Transverse colon (tissue), 4 donors: ENCODE data around the gene ECM1. TPM values are rescaled to one million over a fixed set of nuclear protein-coding genes. Genes with fewer than 3 reads are reported as not detected.
A peak's percentile ranks its signal among the peaks of the same experiment; 100 is the strongest.

Experiments
- DNase-seq: peaks from one replicate; pipeline ENCODE4 v3.0.0-alpha.2; 2019
- H3K27ac ChIP-seq, 4 donors: fragments of 200-600 bp; sonication (generic); 2 replicates each; pipeline ENCODE4 v1.5.1; 2016 to 2018; ENCODE audit warnings: inconsistent platforms in 4 of 4
- H3K27me3 ChIP-seq: fragments of 200-600 bp; sonication (generic); 2 replicates; pipeline ENCODE4 v1.5.1; 2017; ENCODE audit warnings: inconsistent platforms
- H3K36me3 ChIP-seq, 4 donors: fragments of 200-600 bp; sonication (generic); 2 replicates each; pipeline ENCODE4 v1.5.1; 2017 to 2019; ENCODE audit warnings: inconsistent platforms in 4 of 4
- H3K4me1 ChIP-seq, 4 donors: fragments of 200-600 bp; sonication (generic); 2 replicates each; pipeline ENCODE4 v1.5.1; 2017 to 2020; ENCODE audit warnings: inconsistent platforms in 4 of 4
- H3K4me3 ChIP-seq, 4 donors: fragments of 200-600 bp; sonication (generic); 1 replicate in 1 of 4; 2 replicates in 3 of 4; pipeline versions ENCODE4 v1.5.1 to v1.6.1; 2017 to 2019; ENCODE audit warnings: inconsistent platforms in 4 of 4
- H3K9me3 ChIP-seq, 2 donors: fragments of 200-600 bp; sonication (generic); 2 replicates each; pipeline ENCODE4 v1.5.1; 2017 to 2019; ENCODE audit warnings: inconsistent platforms in 2 of 2
- CTCF ChIP-seq, 5 experiments: fragments of 200-600 bp in 3 of 5; fragments of 450-650 bp in 2 of 5; sonication (generic) in 3 of 5; IDR thresholded peaks; 1 replicate in 2 of 5; 2 replicates in 3 of 5; pipeline ENCODE4 v1.5.1; 2016 to 2017; ENCODE audit warnings: antibody characterized with exemption in 5 of 5, inconsistent platforms in 3 of 5, mild to moderate bottlenecking in 2 of 5, moderate library complexity in 1 of 5
- EP300 ChIP-seq: sonication (generic); formaldehyde crosslinking; IDR thresholded peaks from one replicate; pipeline ENCODE4 v1.6.1; 2017; ENCODE audit warnings: antibody characterized with exemption, low read depth
- POLR2A ChIP-seq: fragments of 450-650 bp; IDR thresholded peaks from one replicate; pipeline ENCODE4 v1.6.1; 2016; ENCODE audit warnings: antibody characterized with exemption, mild to moderate bottlenecking, moderate library complexity
- POLR2AphosphoS5 ChIP-seq, 3 donors: sonication (generic); formaldehyde crosslinking; IDR thresholded peaks; one replicate each; pipeline ENCODE4 v1.6.1; 2016; ENCODE audit warnings: antibody characterized with exemption in 3 of 3
- WGBS, 2 donors: methylation state at CpG; one replicate each; pipeline ENCODE4 v1.1.5; 2018; ENCODE audit warnings: low coverage in 1 of 2; 5-methylcytosine and 5-hydroxymethylcytosine counted together
- in situ Hi-C, 4 donors: fragments of 200-750 bp; cut with MboI; loops; one replicate each; pipeline versions ENCODE4 v1.15.0 to v1.15.1; 2017; ENCODE audit warnings: low sequenced_read_pairs in 3 of 4, low pct_ligation_motif_present in 1 of 4, low pct_unique_long_range_greater_than_20kb in 1 of 4
- intact Hi-C: fragments of 100-400 bp; cut with DNase I; formaldehyde crosslinking; loops from one replicate; pipeline ENCODE4 v1.15.1; 2023; ENCODE audit warnings: low total_unique reads
- total RNA-seq, 4 donors: library from RNA; depleted of rRNA; stranded (reverse); fragments of >200 nt; gene quantifications; one replicate each; pipeline ENCODE4 v1.1.0, GENCODE V29; 2016

Gene ECM1
- total RNA-seq, 4 donors from 2014 or later, result 1.5 to 5.4 (median 3.3) TPM

DNA sequence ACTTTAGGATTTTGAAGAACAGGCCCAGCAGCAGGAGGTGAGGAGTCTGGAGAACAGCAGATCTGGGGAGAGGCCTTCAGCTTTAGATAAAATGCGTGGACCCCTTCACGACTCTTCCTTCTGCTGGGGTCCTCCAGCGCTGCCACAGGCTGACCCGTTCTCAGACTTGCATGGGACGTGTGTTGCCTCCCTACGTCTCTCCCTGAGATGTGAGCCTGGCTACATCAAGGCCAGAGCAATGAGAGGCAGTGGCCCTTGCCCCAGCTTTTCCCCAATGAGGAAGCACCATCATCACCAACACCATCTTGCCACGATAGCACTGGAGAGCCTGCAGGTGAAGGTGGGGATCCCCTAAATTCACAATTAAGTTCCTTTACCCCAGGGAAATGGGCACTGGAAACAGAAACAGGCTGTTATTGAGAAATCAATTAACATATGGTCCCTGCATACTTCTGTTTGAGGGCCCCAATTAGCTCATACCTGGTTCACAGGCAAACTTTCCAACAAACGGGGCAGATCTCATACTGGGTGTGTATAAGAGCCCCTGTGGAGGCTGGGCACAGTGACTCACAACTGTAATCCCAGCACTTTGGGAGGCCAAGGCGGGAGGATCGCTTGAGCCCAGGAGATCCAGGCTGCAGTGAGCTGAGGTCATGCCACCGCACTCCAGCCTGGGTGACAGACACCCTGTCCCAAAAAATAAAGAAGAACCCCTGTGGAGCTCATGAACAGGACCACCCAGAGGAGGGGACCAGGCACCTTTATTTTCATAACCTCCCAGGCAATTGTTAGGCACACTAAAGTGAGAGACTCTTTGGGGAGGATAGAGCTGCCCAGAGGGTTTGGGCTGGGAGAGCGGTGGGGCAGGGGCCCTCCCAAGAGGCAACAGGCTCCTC, 29.2 kb downstream of the ECM1 start:
- no peak overlapping the region for H3K4me3 ChIP-seq
- no peaks in the 10 kb centered on the region for H3K36me3 ChIP-seq
- intact Hi-C loops (loop anchor here (10.0 kb wide), 1 partner anchor 52 kb away; the partner anchor contains the start of gene TARS2), in situ Hi-C loops (loop anchor here in 3 of 4 donors (10.0 kb wide), 2 partner anchors 52 to 72 kb away; partner anchors contain the start of gene TARS2 (in 1 of the 3))
- TF ChIP-seq POLR2A (no peak), EP300 (no peak), CTCF (IDR thresholded peaks at IDR 0.05) (no peak), POLR2AphosphoS5 (IDR thresholded peaks at IDR 0.05) (no peak)
- no peaks in the 10 kb centered on the region for H3K27me3 ChIP-seq
- WGBS, 2 donors, result 89% methylated on average over 12 of the region's 12 CpGs; no CpG with 5 or more reads in 1 of the 2 donors
- no peak for DNase-seq
- H3K4me1 ChIP-seq, result peaks cover 0 to 32% (median 14%) of the 10 kb centered on the region in 4 donors
- peak overlapping the region in 2 of 4 donors; percentile 66 to 67 for H3K27ac ChIP-seq
- no peaks in the 10 kb centered on the region for H3K9me3 ChIP-seq

GRCh38 chr1:150537732-150538684, 30.1 kb downstream of the ECM1 start:
- Histone ChIP-seq H3K27me3 (no peaks in the 10 kb centered on the region), H3K4me1 (peaks cover 0 to 23% (median 6%) of the 10 kb centered on the region in 4 donors), H3K4me3 (no peak overlapping the region), H3K36me3 (no peaks in the 10 kb centered on the region), H3K27ac (peak overlapping the region in 2 of 4 donors; percentile 66 to 67), H3K9me3 (no peaks in the 10 kb centered on the region)
- DNase-seq, result no peak
- in situ Hi-C loops, result loop anchor here in 3 of 4 donors (10.0 kb wide), 2 partner anchors 53 to 73 kb away; partner anchors contain the start of gene TARS2 (in 1 of the 3)
- intact Hi-C loops, result loop anchor here (10.0 kb wide), 1 partner anchor 53 kb away; the partner anchor contains the start of gene TARS2
- WGBS, 2 donors, result 84 to 100% methylated on average over 1 to 17 of the region's 17 CpGs
- no peak for TF ChIP-seq POLR2A

GRCh38 chr1:150543500-150544143, 35.7 kb downstream of the ECM1 start:
- H3K4me3 ChIP-seq, result no peak overlapping the region
- no peaks in the 10 kb centered on the region for H3K9me3 ChIP-seq
- peak overlapping the region; percentile 12 to 55 (median 36) for H3K27ac ChIP-seq
- in situ Hi-C loops, result no loop called here
- intact Hi-C loops, result no loop called here
- DNase-seq, result peak; percentile 43
- H3K4me1 ChIP-seq, result peaks cover 0 to 9% (median 8%) of the 10 kb centered on the region in 4 donors
- H3K36me3 ChIP-seq, result no peaks in the 10 kb centered on the region
- TF ChIP-seq POLR2A, result no peak
- no peak for TF ChIP-seq CTCF (IDR thresholded peaks at IDR 0.05)
- TF ChIP-seq POLR2AphosphoS5 (IDR thresholded peaks at IDR 0.05), result peak in 1 of 3 donors; percentile 46
- TF ChIP-seq EP300, result no peak
- H3K27me3 ChIP-seq, result no peaks in the 10 kb centered on the region
- WGBS, 2 donors, result 70 to 82% methylated on average over 11 to 13 of the region's 13 CpGs

DNA sequence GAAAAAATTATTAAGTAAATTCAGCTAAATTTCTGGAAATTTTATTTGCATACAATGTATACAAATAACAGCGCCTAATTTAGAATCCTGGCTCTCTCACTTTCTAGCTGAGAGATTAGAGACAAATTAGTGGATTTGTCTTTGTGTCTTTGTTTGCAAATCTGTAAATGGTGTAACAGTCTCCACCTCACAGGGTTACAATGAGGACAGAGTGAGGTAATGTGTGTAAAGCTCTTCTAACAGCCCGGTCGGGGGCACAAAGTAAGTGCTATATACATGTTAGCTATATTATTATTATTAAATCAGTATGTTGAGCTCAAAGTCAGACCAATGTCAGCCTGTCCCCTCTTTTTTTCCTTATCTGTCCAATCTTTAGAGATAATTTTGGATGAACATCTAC, 36.3 kb downstream of the ECM1 start:
- TF ChIP-seq POLR2A (no peak), CTCF (IDR thresholded peaks at IDR 0.05) (no peak), EP300 (no peak), POLR2AphosphoS5 (IDR thresholded peaks at IDR 0.05) (no peak)
- H3K9me3 ChIP-seq, result no peaks in the 10 kb centered on the region
- H3K27me3 ChIP-seq, result no peaks in the 10 kb centered on the region
- H3K4me3 ChIP-seq, result no peak overlapping the region
- 42 to 53% methylated on average over 3 of the region's 3 CpGs for WGBS, 2 donors
- intact Hi-C loops (no loop called here), in situ Hi-C loops (no loop called here)
- no peak for DNase-seq
- H3K36me3 ChIP-seq, result no peaks in the 10 kb centered on the region
- peak overlapping the region; percentile 12 to 55 (median 33) for H3K27ac ChIP-seq
- peaks cover 0 to 11% (median 9%) of the 10 kb centered on the region in 4 donors for H3K4me1 ChIP-seq
